GM18951 (cell line): ENCODE measurements around the gene SYF2.

Experiments
- POLR2A ChIP-seq: IDR thresholded peaks from 4 replicates; pipeline ENCODE4 v1.6.1; 2011; ENCODE audit warnings: mild to moderate bottlenecking; ENCODE audit not compliant: insufficient read length, insufficient read depth; ENCODE audit errors: extremely low read depth
- in situ Hi-C: fragments of 300-500 bp; cut with MboI; formaldehyde crosslinking; loops from one replicate; pipeline ENCODE4 v1.12.0; 2022; ENCODE audit warnings: low sequenced_read_pairs, mixed read lengths, inconsistent platforms; ENCODE audit not compliant: unreplicated experiment

The SYF2 gene

GRCh38 chr1:25255706-25256577, 23.6 kb upstream of the SYF2 start:
- in situ Hi-C loops, result no loop called here
- TF ChIP-seq POLR2A, result no peak

- no peak for TF ChIP-seq POLR2A
- in situ Hi-C loops, result no loop called here
Observed at GRCh38 chr1:25253911-25254310, 21.6 kb upstream of the SYF2 start.

GRCh38 chr1:25247829-25248754, 15.8 kb upstream of the SYF2 start:
- in situ Hi-C loops, result no loop called here
- TF ChIP-seq POLR2A, result no peak

GRCh38 chr1:25247024-25247828, 14.9 kb upstream of the SYF2 start, which contains the start of gene RSRP1:
RSRP1 (minus strand) TSS chr1:25247454; CDS start chr1:25246963, 491 bp downstream.
- in situ Hi-C loops, result no loop called here
- TF ChIP-seq POLR2A, result peak; percentile 100

- TF ChIP-seq POLR2A, result no peak
- in situ Hi-C loops, result no loop called here
Observed at GRCh38 chr1:25246600-25247023, 14.3 kb upstream of the SYF2 start.

- in situ Hi-C loops, result no loop called here
- no peak for TF ChIP-seq POLR2A
Observed at GRCh38 chr1:25245809-25246599, 13.7 kb upstream of the SYF2 start.

DNA sequence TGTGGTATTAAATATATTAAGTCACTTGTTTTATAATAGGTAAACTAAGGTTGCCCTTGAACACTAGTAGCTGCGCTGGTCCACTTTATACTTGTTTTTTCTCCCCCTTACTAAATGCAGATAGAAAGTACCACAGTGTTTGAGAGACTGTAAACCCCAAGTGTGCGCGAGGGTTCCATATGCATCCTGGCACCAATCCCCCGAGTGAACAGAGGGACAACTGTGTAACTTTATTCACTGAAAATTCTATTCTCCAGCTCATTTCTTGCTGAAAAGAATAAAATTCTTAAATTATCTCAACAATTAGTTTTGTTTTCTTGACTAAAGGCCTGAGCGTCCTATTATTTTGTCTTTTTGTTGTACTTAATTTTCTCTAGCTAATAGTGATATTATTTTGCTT, 13.1 kb upstream of the SYF2 start:
- in situ Hi-C loops, result no loop called here

DNA sequence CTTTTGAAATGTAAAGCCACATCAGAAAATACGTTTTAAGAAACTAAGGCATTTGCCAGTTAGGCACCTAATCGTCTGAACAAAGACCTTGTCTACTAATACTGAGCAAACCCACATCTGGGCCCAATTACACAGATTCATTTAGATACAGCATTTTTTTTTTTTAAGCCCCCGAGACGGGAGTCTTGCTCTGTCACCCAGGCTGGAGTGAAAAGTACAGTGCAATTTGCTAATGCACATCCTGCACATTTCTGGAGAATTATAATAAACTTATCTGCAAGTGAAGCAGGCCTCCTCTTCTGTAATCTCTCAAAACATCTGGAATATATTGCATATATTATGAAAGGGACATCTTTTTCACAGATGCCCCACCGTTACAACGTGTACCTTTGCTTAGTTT, 11.6 kb upstream of the SYF2 start:
- in situ Hi-C loops, result no loop called here
- no peak for TF ChIP-seq POLR2A

More for the DNA sequence above, 13.1 kb upstream of the SYF2 start:
- TF ChIP-seq POLR2A, result no peak

- in situ Hi-C loops, result loop anchor here (10.0 kb wide), 1 partner anchor 105 kb away; no protein-coding TSS in a partner anchor
- TF ChIP-seq POLR2A, result no peak
Observed at GRCh38 chr1:25239681-25240541, 7.6 kb upstream of the SYF2 start.

- in situ Hi-C loops, result loop anchor here (10.0 kb wide), 1 partner anchor 107 kb away; no protein-coding TSS in a partner anchor
- TF ChIP-seq POLR2A, result no peak
Observed at GRCh38 chr1:25238046-25238445, 5.7 kb upstream of the SYF2 start.

GRCh38 chr1:25236261-25236660, 4.0 kb upstream of the SYF2 start:
- in situ Hi-C loops, result loop anchor here (10.0 kb wide), 1 partner anchor 109 kb away; no protein-coding TSS in a partner anchor

DNA sequence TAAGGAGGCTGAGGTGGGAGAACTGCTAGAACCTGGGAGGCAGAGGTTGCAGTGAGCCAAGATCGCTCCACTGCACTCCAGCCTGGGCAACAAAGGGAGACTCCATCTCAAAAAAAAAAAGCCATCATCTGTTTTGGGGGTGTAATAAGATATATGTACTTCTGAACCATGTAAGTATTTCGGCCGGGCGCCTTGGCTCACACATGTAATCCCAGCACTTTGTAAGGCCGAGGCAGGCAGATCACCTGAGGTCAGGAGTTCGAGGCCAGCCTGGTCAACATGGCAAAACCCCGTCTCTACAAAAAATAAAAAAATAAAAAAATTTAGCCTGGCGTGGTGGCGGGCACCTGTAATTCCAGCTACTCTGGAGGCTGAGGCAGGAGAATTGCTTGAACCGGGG, 3.1 kb upstream of the SYF2 start:
- in situ Hi-C loops, result loop anchor here (10.0 kb wide), 1 partner anchor 109 kb away; no protein-coding TSS in a partner anchor
